Limb (tissue), 2 donors: ENCODE results near the gene C20orf144.
"Not testable (repeated sequence)": the region's sequence is repeated elsewhere in the genome, so short reads cannot be mapped to it uniquely, and the experiment has no call there.

Source experiments
- DNase-seq, 2 donors: peaks; one replicate each; pipeline ENCODE4 v3.0.0-alpha.2; 2016; ENCODE audit errors: extremely low spot score in 2 of 2

C20orf144 gene

DNA sequence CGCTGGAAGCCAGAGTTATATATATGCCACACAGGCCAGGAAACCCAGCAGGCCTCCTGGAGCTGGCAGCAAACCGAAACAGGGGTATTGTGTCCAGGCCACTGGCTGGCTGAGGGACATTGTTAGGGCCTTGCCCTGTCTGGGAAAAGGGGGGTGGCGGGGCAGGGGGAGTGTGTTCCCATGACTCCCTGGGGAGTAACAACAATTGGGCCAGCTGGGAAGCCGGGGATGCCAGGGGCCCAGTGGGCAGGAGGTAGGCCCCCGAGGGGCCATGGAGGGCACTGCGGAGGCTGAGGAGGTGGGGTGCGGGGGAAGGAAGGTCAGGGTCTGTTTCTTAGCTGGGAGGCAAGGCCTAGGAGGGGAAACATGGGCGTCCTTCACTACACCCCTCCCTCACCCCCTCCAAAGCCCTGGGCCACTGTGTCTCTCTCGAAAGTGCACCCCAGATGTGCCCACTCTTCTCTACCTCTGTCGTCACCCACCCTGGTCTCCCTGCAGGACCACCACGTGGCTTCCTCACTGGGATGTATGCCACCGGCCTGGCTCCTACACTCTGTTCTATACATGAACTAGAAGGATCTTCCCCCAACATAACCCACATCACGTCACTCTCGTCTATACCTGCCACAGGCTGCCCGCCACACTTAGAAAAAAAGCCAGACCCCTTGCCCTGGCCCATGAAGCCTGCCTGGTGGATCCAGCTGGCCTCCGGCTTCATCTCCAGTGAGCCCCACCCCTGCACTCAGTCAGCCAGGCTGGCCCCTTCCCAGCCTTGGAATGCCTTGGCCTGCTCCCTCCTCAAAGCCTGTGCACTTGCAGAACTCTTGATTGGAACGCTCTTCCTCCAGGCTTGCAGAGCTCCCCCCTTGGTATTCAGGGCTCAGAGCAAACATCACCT, 31.9 kb downstream of the C20orf144 start:
- peak in 1 of 2 donors; percentile 57 for DNase-seq

GRCh38 chr20:33694639-33695012, 32.5 kb downstream of the C20orf144 start:
- no peak for DNase-seq

DNA sequence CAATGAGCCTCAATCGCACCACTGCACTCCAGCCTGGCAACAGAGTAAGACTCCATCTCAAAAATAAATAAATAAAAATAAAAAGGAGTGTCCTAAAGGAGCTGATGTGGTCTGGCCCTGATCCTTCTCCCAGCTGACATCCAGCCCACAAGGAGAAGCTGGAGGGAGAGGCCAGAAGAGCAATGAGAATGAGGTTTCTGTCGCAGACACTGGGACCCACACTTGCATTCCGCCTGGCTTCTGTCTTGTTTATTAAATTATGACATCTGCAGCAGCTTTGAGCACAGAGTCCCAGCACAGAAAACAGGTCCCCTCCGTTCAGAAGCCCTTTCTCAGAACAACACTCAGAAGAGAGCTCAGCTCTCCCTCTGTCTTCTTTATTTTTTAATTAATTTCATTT, 34.3 kb downstream of the C20orf144 start:
- DNase-seq, result no peak

GRCh38 chr20:33697129-33697528, 35.0 kb downstream of the C20orf144 start:
- DNase-seq, result no peak

DNA sequence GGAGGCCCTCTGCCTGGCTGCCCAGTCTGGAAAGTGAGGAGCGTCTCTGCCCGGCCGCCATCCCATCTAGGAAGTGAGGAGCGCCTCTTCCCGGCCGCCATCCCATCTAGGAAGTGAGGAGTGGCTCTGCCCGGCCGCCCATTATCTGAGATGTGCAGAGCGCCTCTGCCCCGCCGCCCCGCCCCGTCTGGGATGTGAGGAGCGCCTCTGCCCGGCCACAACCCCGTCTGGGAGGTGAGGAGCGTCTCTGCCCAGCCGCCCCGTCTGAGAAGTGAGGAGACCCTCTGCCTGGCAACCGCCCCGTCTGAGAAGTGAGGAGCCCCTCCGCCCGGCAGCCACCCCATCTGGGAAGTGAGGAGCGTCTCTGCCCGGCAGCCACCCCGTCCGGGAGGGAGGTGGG, 36.8 kb downstream of the C20orf144 start:
- not testable (repeated sequence) for DNase-seq

- DNase-seq, result not testable (repeated sequence)
Observed at GRCh38 chr20:33700696-33701441, 38.7 kb downstream of the C20orf144 start.

- no peak for DNase-seq
Observed at GRCh38 chr20:33701629-33702450, 39.7 kb downstream of the C20orf144 start.

DNA sequence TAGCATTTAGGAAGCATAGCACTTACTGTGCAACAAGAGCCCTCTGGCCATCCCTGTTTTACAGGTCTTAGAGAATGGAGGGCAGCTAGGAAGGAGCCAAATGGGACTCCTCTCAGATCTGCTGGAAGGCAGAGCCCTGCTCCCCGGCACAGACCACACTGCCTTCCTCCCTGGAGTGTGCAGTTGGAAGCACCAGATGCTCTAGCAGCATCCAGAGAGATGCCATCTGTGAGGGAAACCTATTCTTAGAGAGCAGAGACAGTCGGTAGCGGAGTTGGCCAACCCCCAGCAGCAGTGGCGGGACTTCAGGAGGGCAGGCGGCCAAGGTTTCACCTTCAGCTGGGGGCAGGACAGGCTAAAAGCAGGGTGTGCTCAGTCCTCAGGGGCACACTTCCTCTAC, 40.7 kb downstream of the C20orf144 start:
- no peak for DNase-seq

- DNase-seq, result no peak
Observed at GRCh38 chr20:33703498-33704137, 41.5 kb downstream of the C20orf144 start.

GRCh38 chr20:33704197-33704924, 42.2 kb downstream of the C20orf144 start:
- DNase-seq, result no peak

- DNase-seq, result no peak
Observed at GRCh38 chr20:33707668-33708067, 45.5 kb downstream of the C20orf144 start.

DNA sequence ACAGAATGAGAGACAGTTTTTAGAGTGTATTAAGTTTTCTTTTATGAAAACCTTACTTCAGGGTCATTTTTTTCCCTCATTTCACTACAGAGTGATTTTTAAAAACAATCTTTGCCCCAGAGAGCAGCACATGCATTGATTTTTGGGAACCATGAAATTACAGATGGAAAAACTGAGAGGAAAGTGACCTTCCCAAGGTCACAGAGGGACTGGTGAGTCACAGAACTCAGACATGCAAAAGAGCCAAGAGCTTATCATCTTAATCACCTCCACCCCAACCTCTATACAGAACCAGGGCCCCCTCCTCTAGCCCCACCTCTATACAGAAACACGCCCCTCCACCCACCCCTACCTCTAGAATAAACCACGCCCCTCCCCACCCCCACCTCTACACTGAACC, 47.3 kb downstream of the C20orf144 start:
- no peak for DNase-seq

DNA sequence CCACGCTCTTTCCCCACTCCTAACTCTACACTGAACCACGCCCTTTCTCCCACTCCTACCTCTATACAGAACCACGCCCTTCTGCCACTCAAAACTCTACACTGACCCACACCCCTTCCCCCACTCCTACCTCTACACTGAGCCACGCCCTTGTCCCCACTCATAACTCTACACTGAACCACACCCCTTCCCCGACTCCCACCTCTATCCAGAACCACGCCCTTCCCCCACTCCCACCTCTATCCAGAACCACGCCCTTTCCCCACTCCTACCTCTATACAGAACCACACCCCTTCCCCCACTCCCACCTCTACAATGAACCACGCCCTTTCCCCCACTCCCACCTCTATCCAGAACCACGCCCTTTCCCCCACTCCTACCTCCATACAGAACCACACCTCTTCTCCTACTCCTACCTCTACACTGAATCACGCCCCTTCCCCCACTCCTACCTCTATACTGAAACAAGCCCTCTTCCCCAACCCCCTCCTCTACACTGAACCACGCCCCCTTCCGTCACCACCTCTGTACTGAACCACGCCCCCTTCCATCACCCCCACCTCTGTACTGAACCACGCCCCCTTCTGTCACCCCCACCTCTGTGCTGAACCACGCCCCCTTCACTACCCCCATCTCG, 47.9 kb downstream of the C20orf144 start:
- DNase-seq, result no peak

- DNase-seq, result no peak
Observed at GRCh38 chr20:33710681-33711445, 48.7 kb downstream of the C20orf144 start.

DNA sequence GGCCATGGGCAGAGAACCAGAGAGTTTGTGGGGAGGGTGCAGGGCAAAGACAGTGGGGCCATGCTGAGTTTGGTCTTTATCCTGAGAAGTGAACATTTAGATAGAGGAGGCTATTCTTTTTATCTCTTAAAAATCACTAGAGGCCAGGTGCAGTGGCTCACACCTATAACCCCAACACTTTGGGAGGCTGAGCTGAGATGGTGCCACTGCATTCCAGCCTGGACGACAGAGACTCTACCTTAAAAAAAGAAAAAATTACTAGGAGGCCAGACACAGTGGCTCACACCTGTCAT, 49.3 kb downstream of the C20orf144 start:
- DNase-seq, result no peak
